Lung (tissue), 12 donors: ENCODE data around the gene FUOM. TPM values are rescaled to one million over a fixed set of nuclear protein-coding genes. Genes with fewer than 3 reads are reported as not detected.

ENCODE experiments used
- ATAC-seq: fragments of 200-7000 bp; cut with Tn5 transposase; one replicate; pipeline ENCODE4 v1.9.1; 2020; ENCODE audit warnings: moderate number of reproducible peaks; ENCODE audit not compliant: insufficient read depth, low FRiP score
- DNase-seq, 3 donors: peaks; one replicate each; pipeline ENCODE4 v3.0.0-alpha.2; 2013 to 2017
- H3K27ac ChIP-seq, 2 donors: one replicate each; pipeline ENCODE4 v1.5.1; 2013; ENCODE audit warnings: mild to moderate bottlenecking in 2 of 2, moderate library complexity in 2 of 2, control low read depth in 1 of 2, inconsistent platforms in 1 of 2, low read depth in 1 of 2, low read length in 1 of 2
- H3K27me3 ChIP-seq, 3 donors: one replicate each; pipeline ENCODE4 v1.5.1; 2013; ENCODE audit warnings: low read length in 2 of 3; ENCODE audit not compliant: control insufficient read depth in 3 of 3, insufficient read depth in 3 of 3
- H3K36me3 ChIP-seq, 4 donors: one replicate each; pipeline ENCODE4 v1.5.1; 2013; ENCODE audit warnings: low read length in 4 of 4, mild to moderate bottlenecking in 1 of 4, moderate library complexity in 1 of 4; ENCODE audit not compliant: control insufficient read depth in 4 of 4, insufficient read depth in 4 of 4
- H3K4me1 ChIP-seq, 5 donors: one replicate each; pipeline ENCODE4 v1.5.1; 2013; ENCODE audit warnings: low read length in 5 of 5, mild to moderate bottlenecking in 2 of 5, moderate library complexity in 1 of 5; ENCODE audit not compliant: control insufficient read depth in 5 of 5, insufficient read depth in 5 of 5
- H3K4me3 ChIP-seq: one replicate; pipeline ENCODE4 v1.5.1; 2013; ENCODE audit warnings: mild to moderate bottlenecking, control low read depth, moderate library complexity
- H3K9ac ChIP-seq, 2 donors: one replicate each; pipeline ENCODE4 v1.5.1; 2013; ENCODE audit warnings: low read length in 2 of 2, control low read depth in 1 of 2; ENCODE audit not compliant: insufficient read depth in 1 of 2
- H3K9me3 ChIP-seq, 4 donors: one replicate each; pipeline ENCODE4 v1.5.1; 2013; ENCODE audit warnings: low read length in 3 of 4, mild to moderate bottlenecking in 1 of 4, moderate library complexity in 1 of 4; ENCODE audit not compliant: control insufficient read depth in 4 of 4, insufficient read depth in 3 of 4
- WGBS, 2 donors: extraction: QIAGEN DNeasy Blood & Tissue Kit; methylation state at CpG; one replicate each; pipeline ENCODE4 v1.1.7; 2013; 5-methylcytosine and 5-hydroxymethylcytosine counted together
- polyA plus RNA-seq, 2 donors: library from polyadenylated mRNA; stranded (reverse); fragments of 200-250 nt; gene quantifications; one replicate each; pipeline ENCODE4 v1.2.1, GENCODE V29; 2013
- total RNA-seq, 2 donors: library from RNA; depleted of rRNA in 1 of 2; stranded (reverse); fragments of >200 nt in 1 of 2; gene quantifications; one replicate each; pipeline ENCODE4 v1.2.1, GENCODE V29; 2014 to 2021
- TF ChIP-seq, protein P1 (sequence below): IDR thresholded peaks from 2 replicates; pipeline ENCODE4 v1.5.1; 2012; ENCODE audit warnings: mild to moderate bottlenecking; ENCODE audit errors: control extremely low read depth, extremely low read depth
- donor health status: control.
- donor health status: control.
- donor health status: Bipolar disorder and iron deficiency.
- donor health status: healthy.
- donor health status: DM: yes; HTN: yes; CAD: no.

Gene FUOM
- total and polyA plus RNA-seq, 4 donors, result 8.4 to 41.4 (median 34.2) TPM

DNA sequence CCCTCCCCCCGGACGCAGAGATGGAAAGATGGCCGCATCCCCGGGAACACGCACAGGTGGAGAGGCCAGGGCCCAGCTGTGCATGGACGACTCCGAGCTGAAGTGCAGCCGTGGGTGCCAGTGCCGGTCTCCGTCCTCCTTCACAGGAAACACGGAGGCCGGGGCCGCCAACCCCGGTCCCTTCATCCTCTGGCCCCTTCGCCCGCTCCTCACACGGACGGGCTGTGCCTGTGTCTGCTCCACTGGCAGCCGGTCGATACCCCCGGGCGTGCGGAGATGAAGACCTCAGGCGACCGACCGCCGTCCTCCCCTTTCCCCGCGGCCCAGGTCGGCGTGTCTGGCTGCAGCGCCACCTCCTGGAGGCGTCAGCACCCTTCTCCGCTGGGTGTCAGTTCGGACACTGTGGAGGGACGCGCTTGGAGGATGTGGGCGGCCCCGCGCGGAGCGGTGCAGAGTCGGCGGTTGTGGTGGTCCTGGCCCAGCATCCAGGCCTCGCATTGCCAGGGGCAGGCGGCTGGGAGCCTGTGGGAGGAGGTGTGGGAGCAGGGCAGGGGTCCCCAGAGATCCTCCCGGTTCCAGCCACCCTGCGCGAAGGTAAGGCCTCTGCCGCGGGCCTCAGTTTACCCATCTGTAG lies 39.2 kb downstream of the FUOM start:
- 10% methylated on average over 43 to 51 of the region's 51 CpGs for WGBS, 2 donors
- Histone ChIP-seq H3K27ac (no peak overlapping the region), H3K9me3 (peaks cover 0 to 4% (median 0%) of the 10 kb centered on the region in 4 donors), H3K27me3 (peaks cover 0 to 12% (median 10%) of the 10 kb centered on the region in 3 donors), H3K36me3 (no peaks in the 10 kb centered on the region), H3K9ac (no peak overlapping the region), H3K4me3 (no peak overlapping the region), H3K4me1 (peaks cover 0 to 2% (median 0%) of the 10 kb centered on the region in 5 donors)
- DNase-seq (peak; percentile 33 to 58 (median 41)), ATAC-seq (peak; percentile 79)
- TF ChIP-seq, protein P1, sequence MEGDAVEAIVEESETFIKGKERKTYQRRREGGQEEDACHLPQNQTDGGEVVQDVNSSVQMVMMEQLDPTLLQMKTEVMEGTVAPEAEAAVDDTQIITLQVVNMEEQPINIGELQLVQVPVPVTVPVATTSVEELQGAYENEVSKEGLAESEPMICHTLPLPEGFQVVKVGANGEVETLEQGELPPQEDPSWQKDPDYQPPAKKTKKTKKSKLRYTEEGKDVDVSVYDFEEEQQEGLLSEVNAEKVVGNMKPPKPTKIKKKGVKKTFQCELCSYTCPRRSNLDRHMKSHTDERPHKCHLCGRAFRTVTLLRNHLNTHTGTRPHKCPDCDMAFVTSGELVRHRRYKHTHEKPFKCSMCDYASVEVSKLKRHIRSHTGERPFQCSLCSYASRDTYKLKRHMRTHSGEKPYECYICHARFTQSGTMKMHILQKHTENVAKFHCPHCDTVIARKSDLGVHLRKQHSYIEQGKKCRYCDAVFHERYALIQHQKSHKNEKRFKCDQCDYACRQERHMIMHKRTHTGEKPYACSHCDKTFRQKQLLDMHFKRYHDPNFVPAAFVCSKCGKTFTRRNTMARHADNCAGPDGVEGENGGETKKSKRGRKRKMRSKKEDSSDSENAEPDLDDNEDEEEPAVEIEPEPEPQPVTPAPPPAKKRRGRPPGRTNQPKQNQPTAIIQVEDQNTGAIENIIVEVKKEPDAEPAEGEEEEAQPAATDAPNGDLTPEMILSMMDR, result peak; percentile 47

DNA sequence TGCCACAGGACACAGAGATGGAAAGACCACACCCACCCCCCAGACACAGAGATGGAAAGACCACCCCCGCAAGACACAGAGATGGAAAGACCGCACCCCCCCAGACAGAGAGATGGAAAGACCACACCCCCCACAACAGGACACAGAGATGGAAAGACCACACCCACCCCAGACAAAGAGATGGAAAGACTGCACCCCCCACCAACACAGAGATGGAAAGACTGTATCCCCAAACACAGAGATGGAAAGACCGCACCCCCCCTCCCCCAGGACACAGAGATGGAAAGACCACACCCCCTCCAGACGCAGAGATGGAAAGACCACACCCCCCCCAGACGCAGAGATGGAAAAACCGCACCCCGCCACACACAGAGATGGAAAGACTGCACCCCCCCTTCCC lies 41.1 kb downstream of the FUOM start:
- peaks cover 0 to 11% (median 0%) of the 10 kb centered on the region in 4 donors for H3K36me3 ChIP-seq
- H3K9ac ChIP-seq, result no peak overlapping the region
- DNase-seq (no peak), ATAC-seq (no peak)
- no peak overlapping the region for H3K4me3 ChIP-seq
- no peak overlapping the region for H3K27ac ChIP-seq
- H3K4me1 ChIP-seq, result peaks cover 0 to 2% (median 0%) of the 10 kb centered on the region in 5 donors
- TF ChIP-seq, protein P1, result no peak
- peaks cover 0 to 7% (median 0%) of the 10 kb centered on the region in 4 donors for H3K9me3 ChIP-seq
- H3K27me3 ChIP-seq, result peaks cover 0 to 12% (median 10%) of the 10 kb centered on the region in 3 donors
- 86 to 87% methylated on average over 7 of the region's 7 CpGs for WGBS, 2 donors

DNA sequence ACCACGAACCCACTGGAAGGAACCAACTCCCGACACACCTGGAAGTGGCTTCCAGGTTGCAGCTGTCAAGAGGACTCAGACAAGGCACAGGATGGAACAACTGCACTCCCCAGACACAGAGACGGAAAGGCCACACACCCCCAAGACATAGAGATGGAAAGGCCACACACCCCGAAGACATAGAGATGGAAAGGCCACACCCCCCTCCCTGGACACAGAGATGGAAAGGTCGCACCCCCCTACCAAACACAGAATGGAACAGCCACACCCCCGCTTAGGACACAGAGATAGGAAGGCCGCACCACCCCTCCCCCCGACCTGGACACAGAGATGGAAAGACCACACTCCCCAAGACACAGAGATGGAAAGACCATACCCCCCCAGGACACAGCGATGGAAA lies 41.6 kb downstream of the FUOM start:
- no peak for DNase-seq
- 88 to 91% methylated on average over 9 of the region's 9 CpGs for WGBS, 2 donors
- TF ChIP-seq, protein P1, result no peak

More for the DNA sequence above, 41.6 kb downstream of the FUOM start:
- H3K9ac ChIP-seq, result no peak overlapping the region
- no peak overlapping the region for H3K27ac ChIP-seq
- peaks cover 0 to 12% (median 10%) of the 10 kb centered on the region in 3 donors for H3K27me3 ChIP-seq
- H3K9me3 ChIP-seq, result peaks cover 0 to 7% (median 0%) of the 10 kb centered on the region in 4 donors
- H3K4me3 ChIP-seq, result no peak overlapping the region
- H3K4me1 ChIP-seq, result peaks cover 0 to 2% (median 0%) of the 10 kb centered on the region in 5 donors
- ATAC-seq, result no peak
- peaks cover 0 to 14% (median under 1%) of the 10 kb centered on the region in 4 donors for H3K36me3 ChIP-seq
